Liver (tissue), 9 donors: ENCODE data around the gene AKR1B15. TPM values are rescaled to one million over a fixed set of nuclear protein-coding genes. Genes with fewer than 3 reads are reported as not detected.

ENCODE experiments used
- DNase-seq: peaks from one replicate; pipeline ENCODE4 v3.0.0-alpha.2; 2017; ENCODE audit warnings: low spot score
- H3K27ac ChIP-seq, 2 donors: one replicate each; pipeline ENCODE4 v1.7.0; 2013; ENCODE audit warnings: inconsistent platforms in 2 of 2, low read length in 2 of 2, control low read depth in 1 of 2, low read depth in 1 of 2, mild to moderate bottlenecking in 1 of 2
- H3K27me3 ChIP-seq, 4 donors: one replicate each; pipeline versions ENCODE4 v1.6.1 to v1.7.0; 2013; ENCODE audit warnings: low read length in 3 of 4, inconsistent platforms in 1 of 4, mild to moderate bottlenecking in 1 of 4, moderate library complexity in 1 of 4; ENCODE audit not compliant: control insufficient read depth in 4 of 4, insufficient read depth in 4 of 4
- H3K36me3 ChIP-seq, 4 donors: one replicate each; pipeline versions ENCODE4 v1.6.1 to v1.7.0; 2013; ENCODE audit warnings: low read length in 3 of 4, mild to moderate bottlenecking in 3 of 4, low read depth in 1 of 4, moderate library complexity in 1 of 4; ENCODE audit not compliant: control insufficient read depth in 4 of 4, insufficient read depth in 3 of 4
- H3K4me1 ChIP-seq, 4 donors: one replicate each; pipeline versions ENCODE4 v1.6.1 to v1.7.0; 2013; ENCODE audit warnings: low read length in 3 of 4, mild to moderate bottlenecking in 3 of 4, moderate library complexity in 1 of 4; ENCODE audit not compliant: control insufficient read depth in 4 of 4, insufficient read depth in 4 of 4
- H3K4me3 ChIP-seq, 3 donors: one replicate each; pipeline versions ENCODE4 v1.6.1 to v1.7.0; 2013; ENCODE audit warnings: low read length in 3 of 3, control low read depth in 1 of 3, low read depth in 1 of 3, mild to moderate bottlenecking in 1 of 3
- H3K9ac ChIP-seq, 2 donors: one replicate each; pipeline ENCODE4 v1.7.0; 2013; ENCODE audit warnings: low read length in 2 of 2, mild to moderate bottlenecking in 2 of 2, moderate library complexity in 2 of 2, control low read depth in 1 of 2, low read depth in 1 of 2
- H3K9me3 ChIP-seq, 4 donors: one replicate each; pipeline versions ENCODE4 v1.6.1 to v1.7.0; 2013; ENCODE audit warnings: low read length in 3 of 4; ENCODE audit not compliant: control insufficient read depth in 4 of 4
- FOXA1 ChIP-seq: IDR thresholded peaks from 2 replicates; pipeline ENCODE4 v1.6.1; 2016; ENCODE audit warnings: antibody characterized with exemption
- FOXA2 ChIP-seq: IDR thresholded peaks from 2 replicates; pipeline ENCODE4 v1.6.1; 2016; ENCODE audit warnings: antibody characterized with exemption
- GABPA ChIP-seq, 2 donors: IDR thresholded peaks in 1 of 2; conservative IDR thresholded peaks in 1 of 2; 2 replicates each; pipeline ENCODE4 v1.6.1; 2016; ENCODE audit warnings: antibody characterized with exemption in 2 of 2, mild to moderate bottlenecking in 1 of 2, moderate library complexity in 1 of 2
- HNF4A ChIP-seq, 2 donors: conservative IDR thresholded peaks; 2 replicates each; pipeline ENCODE4 v1.6.1; 2016; ENCODE audit warnings: antibody characterized with exemption in 2 of 2, mild to moderate bottlenecking in 2 of 2
- HNF4G ChIP-seq: IDR thresholded peaks from 2 replicates; pipeline ENCODE4 v1.6.1; 2016; ENCODE audit warnings: antibody characterized with exemption
- JUND ChIP-seq, 2 donors: IDR thresholded peaks; 2 replicates each; pipeline ENCODE4 v1.6.1; 2016; ENCODE audit warnings: antibody characterized with exemption in 2 of 2
- NR2F2 ChIP-seq: IDR thresholded peaks from 2 replicates; pipeline ENCODE4 v1.6.1; 2016; ENCODE audit warnings: antibody characterized with exemption
- RAD21 ChIP-seq, 2 donors: IDR thresholded peaks; 2 replicates each; pipeline ENCODE4 v1.6.1; 2016; ENCODE audit warnings: antibody characterized with exemption in 2 of 2, mild to moderate bottlenecking in 2 of 2
- RXRA ChIP-seq, 2 donors: IDR thresholded peaks; 2 replicates each; pipeline ENCODE4 v1.6.1; 2017 to 2018; ENCODE audit warnings: antibody characterized with exemption in 2 of 2, mild to moderate bottlenecking in 1 of 2
- SP1 ChIP-seq: IDR thresholded peaks from 2 replicates; pipeline ENCODE4 v1.6.1; 2018; ENCODE audit warnings: antibody characterized with exemption, mild to moderate bottlenecking
- TAF1 ChIP-seq: conservative IDR thresholded peaks from 2 replicates; pipeline ENCODE4 v1.6.1; 2016; ENCODE audit warnings: antibody characterized with exemption, mild to moderate bottlenecking
- YY1 ChIP-seq: IDR thresholded peaks from 2 replicates; pipeline ENCODE4 v1.6.1; 2016; ENCODE audit warnings: antibody characterized with exemption, mild to moderate bottlenecking
- WGBS: extraction: QIAGEN DNeasy Blood & Tissue Kit; methylation state at CpG from one replicate; pipeline ENCODE4 v1.1.7; 2013; 5-methylcytosine and 5-hydroxymethylcytosine counted together
- polyA plus RNA-seq, 2 donors: library from polyadenylated mRNA; stranded (reverse) in 1 of 2; unstranded in 1 of 2; fragments of 200-250 nt in 1 of 2; fragments of >200 nt in 1 of 2; fragmentation: Nextera tagmentation in 1 of 2; extraction: Ambion mirVana in 1 of 2; gene quantifications; one replicate each; pipeline versions ENCODE4 v1.2.1 to v1.2.3, GENCODE V29; 2013 to 2015
- total RNA-seq, 2 donors: library from RNA; depleted of rRNA; stranded (reverse); fragments of >200 nt; gene quantifications; one replicate each; pipeline ENCODE4 v1.2.3, GENCODE V29; 2014
- TF ChIP-seq, protein P1 (sequence below): fragments of 150-350 bp; IDR thresholded peaks from 2 replicates; pipeline ENCODE4 v1.5.1; 2017; ENCODE audit warnings: improper control_type of control experiment, low read depth, low read length; ENCODE audit not compliant: missing input control
- TF ChIP-seq, protein P2 (sequence below): IDR thresholded peaks from 2 replicates; pipeline ENCODE4 v1.6.1; 2016; ENCODE audit warnings: antibody characterized with exemption, mild to moderate bottlenecking
- TF ChIP-seq, protein P3 (sequence below): IDR thresholded peaks from 2 replicates; pipeline ENCODE4 v1.6.1; 2016; ENCODE audit warnings: antibody characterized with exemption
- TF ChIP-seq, protein P4 (sequence below): IDR thresholded peaks from 2 replicates; pipeline ENCODE4 v1.6.1; 2016; ENCODE audit warnings: antibody characterized with exemption
- TF ChIP-seq, protein P5 (sequence below): IDR thresholded peaks from 2 replicates; pipeline ENCODE4 v1.6.1; 2016; ENCODE audit warnings: antibody characterized with exemption
- donor health status: healthy.
- donor health status: healthy.
- donor health status: healthy.
- donor health status: healthy.
- donor health status: healthy.

The AKR1B15 gene
- total and polyA plus RNA-seq, 4 donors, result 0.12 TPM; not detected in 3

DNA sequence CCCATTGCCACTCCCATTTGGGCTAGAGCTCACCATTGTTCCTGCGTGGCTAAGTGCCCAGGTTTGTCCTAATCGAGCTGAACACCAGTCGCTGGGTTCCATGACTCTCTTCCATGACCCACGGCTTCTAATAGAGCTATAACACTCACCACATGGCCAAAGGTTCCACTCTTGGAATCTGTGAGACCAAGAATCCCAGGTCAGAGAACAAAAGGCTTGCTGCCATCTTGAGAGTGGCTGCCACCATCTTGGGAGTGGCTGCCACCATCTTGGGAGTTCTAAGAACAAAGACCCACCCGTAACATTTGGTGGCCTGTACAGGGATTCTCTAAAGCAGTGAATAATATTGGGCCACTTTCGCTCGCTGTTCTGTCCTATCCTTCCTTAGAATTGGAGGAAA, 37.0 kb downstream of the AKR1B15 start (continued):
- TF ChIP-seq RAD21 (IDR thresholded peaks at IDR 0.05) (no peak), HNF4A (conservative IDR thresholded peaks at IDR 0.05) (no peak)

DNA sequence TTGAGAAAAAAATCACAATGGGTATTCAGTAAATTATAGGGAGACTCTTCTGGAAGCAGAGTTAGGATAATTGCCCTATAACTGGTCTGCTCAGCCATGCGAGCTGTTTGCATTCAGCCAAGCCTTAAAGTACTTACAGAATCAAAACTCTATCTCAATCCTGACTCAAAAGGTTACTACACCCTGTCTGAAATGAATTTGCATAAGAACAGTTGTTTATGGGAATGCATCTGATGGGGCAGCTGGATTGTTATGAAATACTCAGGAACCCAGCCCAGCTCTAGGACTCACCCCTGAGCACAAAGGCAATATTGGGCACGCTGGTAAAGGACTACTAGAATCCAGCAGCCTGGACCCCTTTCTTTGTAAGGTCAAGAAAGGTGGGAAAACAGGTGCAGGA, 38.8 kb downstream of the AKR1B15 start:
- H3K27ac ChIP-seq, result no peak overlapping the region
- H3K27me3 ChIP-seq, result no peaks in the 10 kb centered on the region
- no peak overlapping the region for H3K9ac ChIP-seq
- H3K4me1 ChIP-seq, result no peaks in the 10 kb centered on the region
- no peak overlapping the region for H3K4me3 ChIP-seq
- TF ChIP-seq GABPA (IDR thresholded peaks at IDR 0.05 in 1 of 2, conservative IDR thresholded peaks at IDR 0.05 in 1 of 2) (no peak), RAD21 (IDR thresholded peaks at IDR 0.05) (no peak), FOXA1 (no peak), HNF4G (no peak), SP1 (no peak), JUND (IDR thresholded peaks at IDR 0.05) (no peak), RXRA (IDR thresholded peaks at IDR 0.05) (no peak), FOXA2 (no peak), HNF4A (conservative IDR thresholded peaks at IDR 0.05) (no peak), NR2F2 (no peak)
- TF ChIP-seq, protein P1, sequence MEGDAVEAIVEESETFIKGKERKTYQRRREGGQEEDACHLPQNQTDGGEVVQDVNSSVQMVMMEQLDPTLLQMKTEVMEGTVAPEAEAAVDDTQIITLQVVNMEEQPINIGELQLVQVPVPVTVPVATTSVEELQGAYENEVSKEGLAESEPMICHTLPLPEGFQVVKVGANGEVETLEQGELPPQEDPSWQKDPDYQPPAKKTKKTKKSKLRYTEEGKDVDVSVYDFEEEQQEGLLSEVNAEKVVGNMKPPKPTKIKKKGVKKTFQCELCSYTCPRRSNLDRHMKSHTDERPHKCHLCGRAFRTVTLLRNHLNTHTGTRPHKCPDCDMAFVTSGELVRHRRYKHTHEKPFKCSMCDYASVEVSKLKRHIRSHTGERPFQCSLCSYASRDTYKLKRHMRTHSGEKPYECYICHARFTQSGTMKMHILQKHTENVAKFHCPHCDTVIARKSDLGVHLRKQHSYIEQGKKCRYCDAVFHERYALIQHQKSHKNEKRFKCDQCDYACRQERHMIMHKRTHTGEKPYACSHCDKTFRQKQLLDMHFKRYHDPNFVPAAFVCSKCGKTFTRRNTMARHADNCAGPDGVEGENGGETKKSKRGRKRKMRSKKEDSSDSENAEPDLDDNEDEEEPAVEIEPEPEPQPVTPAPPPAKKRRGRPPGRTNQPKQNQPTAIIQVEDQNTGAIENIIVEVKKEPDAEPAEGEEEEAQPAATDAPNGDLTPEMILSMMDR, result no peak
- TF ChIP-seq, protein P2, sequence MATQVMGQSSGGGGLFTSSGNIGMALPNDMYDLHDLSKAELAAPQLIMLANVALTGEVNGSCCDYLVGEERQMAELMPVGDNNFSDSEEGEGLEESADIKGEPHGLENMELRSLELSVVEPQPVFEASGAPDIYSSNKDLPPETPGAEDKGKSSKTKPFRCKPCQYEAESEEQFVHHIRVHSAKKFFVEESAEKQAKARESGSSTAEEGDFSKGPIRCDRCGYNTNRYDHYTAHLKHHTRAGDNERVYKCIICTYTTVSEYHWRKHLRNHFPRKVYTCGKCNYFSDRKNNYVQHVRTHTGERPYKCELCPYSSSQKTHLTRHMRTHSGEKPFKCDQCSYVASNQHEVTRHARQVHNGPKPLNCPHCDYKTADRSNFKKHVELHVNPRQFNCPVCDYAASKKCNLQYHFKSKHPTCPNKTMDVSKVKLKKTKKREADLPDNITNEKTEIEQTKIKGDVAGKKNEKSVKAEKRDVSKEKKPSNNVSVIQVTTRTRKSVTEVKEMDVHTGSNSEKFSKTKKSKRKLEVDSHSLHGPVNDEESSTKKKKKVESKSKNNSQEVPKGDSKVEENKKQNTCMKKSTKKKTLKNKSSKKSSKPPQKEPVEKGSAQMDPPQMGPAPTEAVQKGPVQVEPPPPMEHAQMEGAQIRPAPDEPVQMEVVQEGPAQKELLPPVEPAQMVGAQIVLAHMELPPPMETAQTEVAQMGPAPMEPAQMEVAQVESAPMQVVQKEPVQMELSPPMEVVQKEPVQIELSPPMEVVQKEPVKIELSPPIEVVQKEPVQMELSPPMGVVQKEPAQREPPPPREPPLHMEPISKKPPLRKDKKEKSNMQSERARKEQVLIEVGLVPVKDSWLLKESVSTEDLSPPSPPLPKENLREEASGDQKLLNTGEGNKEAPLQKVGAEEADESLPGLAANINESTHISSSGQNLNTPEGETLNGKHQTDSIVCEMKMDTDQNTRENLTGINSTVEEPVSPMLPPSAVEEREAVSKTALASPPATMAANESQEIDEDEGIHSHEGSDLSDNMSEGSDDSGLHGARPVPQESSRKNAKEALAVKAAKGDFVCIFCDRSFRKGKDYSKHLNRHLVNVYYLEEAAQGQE, result no peak
- no peak for DNase-seq
- no peaks in the 10 kb centered on the region for H3K36me3 ChIP-seq
- H3K9me3 ChIP-seq, result no peaks in the 10 kb centered on the region
- 68% methylated on average over 2 of the region's 2 CpGs for WGBS

DNA sequence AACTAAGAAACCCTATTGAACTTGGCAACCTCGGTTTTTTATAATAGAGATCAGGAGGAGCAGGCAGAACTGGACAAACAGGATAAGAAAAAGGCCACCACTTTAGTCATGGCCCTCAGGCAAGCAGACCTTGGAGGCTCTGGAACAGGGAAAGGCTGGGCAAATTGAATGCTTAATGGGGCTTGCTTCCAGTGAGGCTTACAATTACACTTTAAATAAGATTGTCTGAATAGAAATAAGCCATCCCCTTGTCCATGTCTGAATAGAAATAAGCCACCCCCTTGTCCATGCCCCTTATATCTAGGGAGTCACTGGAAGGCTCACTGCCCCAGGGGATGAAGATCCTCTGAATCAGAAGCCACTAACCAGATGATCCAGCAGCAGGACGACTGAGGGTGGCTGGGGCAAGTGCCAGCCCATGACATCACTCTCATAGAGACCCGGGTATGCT, 40.6 kb downstream of the AKR1B15 start:
- DNase-seq, result no peak
- TF ChIP-seq FOXA2, result no peak
- TF ChIP-seq, protein P3, sequence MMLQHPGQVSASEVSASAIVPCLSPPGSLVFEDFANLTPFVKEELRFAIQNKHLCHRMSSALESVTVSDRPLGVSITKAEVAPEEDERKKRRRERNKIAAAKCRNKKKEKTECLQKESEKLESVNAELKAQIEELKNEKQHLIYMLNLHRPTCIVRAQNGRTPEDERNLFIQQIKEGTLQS, result no peak
- TF ChIP-seq, protein P2, result no peak
- TF ChIP-seq SP1, result no peak
- no peak for TF ChIP-seq YY1
- TF ChIP-seq NR2F2, result no peak
- TF ChIP-seq TAF1, result no peak
- TF ChIP-seq HNF4A (conservative IDR thresholded peaks at IDR 0.05), result no peak
- TF ChIP-seq RAD21 (IDR thresholded peaks at IDR 0.05), result no peak
- TF ChIP-seq, protein P4, sequence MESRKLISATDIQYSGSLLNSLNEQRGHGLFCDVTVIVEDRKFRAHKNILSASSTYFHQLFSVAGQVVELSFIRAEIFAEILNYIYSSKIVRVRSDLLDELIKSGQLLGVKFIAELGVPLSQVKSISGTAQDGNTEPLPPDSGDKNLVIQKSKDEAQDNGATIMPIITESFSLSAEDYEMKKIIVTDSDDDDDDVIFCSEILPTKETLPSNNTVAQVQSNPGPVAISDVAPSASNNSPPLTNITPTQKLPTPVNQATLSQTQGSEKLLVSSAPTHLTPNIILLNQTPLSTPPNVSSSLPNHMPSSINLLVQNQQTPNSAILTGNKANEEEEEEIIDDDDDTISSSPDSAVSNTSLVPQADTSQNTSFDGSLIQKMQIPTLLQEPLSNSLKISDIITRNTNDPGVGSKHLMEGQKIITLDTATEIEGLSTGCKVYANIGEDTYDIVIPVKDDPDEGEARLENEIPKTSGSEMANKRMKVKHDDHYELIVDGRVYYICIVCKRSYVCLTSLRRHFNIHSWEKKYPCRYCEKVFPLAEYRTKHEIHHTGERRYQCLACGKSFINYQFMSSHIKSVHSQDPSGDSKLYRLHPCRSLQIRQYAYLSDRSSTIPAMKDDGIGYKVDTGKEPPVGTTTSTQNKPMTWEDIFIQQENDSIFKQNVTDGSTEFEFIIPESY, result no peak
- TF ChIP-seq, protein P5, sequence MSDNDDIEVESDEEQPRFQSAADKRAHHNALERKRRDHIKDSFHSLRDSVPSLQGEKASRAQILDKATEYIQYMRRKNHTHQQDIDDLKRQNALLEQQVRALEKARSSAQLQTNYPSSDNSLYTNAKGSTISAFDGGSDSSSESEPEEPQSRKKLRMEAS, result no peak
- TF ChIP-seq GABPA (IDR thresholded peaks at IDR 0.05 in 1 of 2, conservative IDR thresholded peaks at IDR 0.05 in 1 of 2), result no peak
- TF ChIP-seq JUND (IDR thresholded peaks at IDR 0.05), result no peak

More for the DNA sequence above, 40.6 kb downstream of the AKR1B15 start:
- no peaks in the 10 kb centered on the region for H3K9me3 ChIP-seq
- 49% methylated on average over 3 of the region's 3 CpGs for WGBS
- H3K27ac ChIP-seq, result no peak overlapping the region
- H3K4me1 ChIP-seq, result peaks cover 0 to 4% (median 0%) of the 10 kb centered on the region in 4 donors
- no peak overlapping the region for H3K4me3 ChIP-seq
- no peaks in the 10 kb centered on the region for H3K36me3 ChIP-seq
- no peak overlapping the region for H3K9ac ChIP-seq
- no peaks in the 10 kb centered on the region for H3K27me3 ChIP-seq
